Activated CD8-positive, alpha-beta memory T cell treated with anti-CD3 and anti-CD28 coated beads, Interleukin-2, amount 50 U/mL, for 24 hours (primary cell): Measurements from ENCODE around the gene ATP2A3.
"Not testable (repeated sequence)": the region's sequence is repeated elsewhere in the genome, so short reads cannot be mapped to it uniquely, and the experiment has no call there.

Experiments
- DNase-seq: peaks from one replicate; pipeline ENCODE4 v3.0.0-alpha.2; 2020; ENCODE audit errors: extremely low read depth

ATP2A3 gene

DNA sequence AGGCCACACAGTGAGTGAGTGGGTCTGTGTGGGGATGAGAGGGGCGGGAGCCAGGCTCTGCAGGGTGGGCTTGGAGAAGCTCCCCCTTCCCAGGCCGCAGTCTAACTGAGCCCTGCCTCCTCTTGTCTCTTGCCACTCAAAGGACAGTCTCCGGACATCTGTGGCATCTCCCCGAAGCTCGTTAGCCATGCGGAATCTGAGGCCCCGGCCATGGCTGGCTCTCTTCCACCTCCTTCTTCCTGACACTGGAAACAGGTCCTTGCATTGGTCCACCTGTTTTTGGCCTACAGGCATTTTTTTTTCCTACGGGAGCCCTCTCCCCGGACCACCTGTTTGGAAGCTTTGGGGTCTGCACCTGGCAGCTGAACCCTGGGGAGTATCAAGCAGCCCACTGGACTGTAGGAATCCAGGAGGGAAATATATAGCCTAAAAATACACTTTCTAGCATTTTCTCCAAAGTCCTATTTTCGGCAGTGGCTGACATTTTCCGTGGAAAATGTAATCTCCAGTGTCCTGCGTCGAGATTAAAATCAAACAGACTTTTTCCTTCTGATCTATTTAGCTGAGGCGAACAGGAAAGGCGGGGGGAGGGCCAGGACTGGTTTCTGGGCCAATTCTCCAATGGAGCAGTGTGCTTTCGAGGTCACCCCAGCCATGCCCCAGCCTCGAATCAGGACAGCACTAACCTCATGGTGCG lies 9.1 kb downstream of the ATP2A3 start:
- no peak for DNase-seq

DNA sequence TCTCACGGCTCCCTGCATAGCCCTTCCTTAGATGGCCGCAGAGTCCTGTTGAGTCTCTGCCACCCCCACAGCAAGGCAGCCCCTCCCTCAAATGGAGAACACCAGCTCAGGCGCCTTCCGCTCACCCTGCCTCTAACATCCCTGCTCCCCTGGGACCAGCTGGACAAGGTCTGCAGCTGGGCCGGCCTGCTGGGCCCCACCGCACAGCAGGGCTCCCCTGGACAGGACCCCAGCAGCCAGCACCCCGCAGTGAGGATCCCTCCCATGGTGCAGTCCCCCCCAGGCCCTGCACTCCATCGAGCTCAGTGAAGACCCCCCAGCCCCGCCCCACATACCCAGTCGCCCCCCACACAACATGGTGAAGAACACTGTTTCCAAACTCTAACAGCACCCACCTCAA lies 10.2 kb downstream of the ATP2A3 start:
- no peak for DNase-seq

DNA sequence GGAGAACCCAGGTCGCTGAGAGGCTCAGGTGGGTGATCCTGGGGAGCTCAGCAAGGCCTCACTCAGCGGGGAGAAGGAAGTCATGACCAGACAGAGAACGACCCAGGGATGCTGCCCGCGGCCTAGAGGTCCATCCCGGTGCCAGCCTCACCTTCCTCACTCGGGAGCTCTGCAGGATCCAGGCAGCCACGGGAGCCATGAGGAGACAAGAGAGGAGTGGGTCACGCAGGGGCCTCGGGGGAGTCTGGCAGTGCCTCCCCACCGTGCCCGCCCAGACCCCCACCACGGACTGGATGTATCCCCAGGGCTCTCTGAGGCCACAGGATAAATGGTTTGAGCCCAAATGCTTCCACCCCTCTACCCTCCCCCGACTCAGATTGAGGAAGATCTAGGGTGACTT lies 10.7 kb downstream of the ATP2A3 start:
- DNase-seq: no peak

DNA sequence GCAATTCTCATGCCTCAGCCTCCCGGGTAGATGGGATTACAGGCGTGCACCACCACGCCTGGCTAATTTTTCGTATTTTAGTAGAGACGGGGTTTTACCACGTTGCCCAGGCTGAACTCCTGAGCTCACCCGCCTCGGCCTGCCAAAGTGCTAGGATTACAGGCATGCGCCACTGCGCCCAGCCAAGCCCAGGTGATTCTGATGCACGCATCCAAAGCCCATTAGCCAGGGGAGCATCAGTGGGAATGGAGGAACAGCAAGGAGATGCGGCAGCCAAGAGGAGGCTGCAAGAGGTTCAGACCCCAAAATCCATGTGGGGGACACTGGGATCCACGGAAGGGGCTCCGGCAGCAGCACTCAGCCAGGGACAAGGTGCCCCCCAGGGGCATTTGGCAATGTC lies 12.1 kb downstream of the ATP2A3 start:
- DNase-seq: no peak

DNA sequence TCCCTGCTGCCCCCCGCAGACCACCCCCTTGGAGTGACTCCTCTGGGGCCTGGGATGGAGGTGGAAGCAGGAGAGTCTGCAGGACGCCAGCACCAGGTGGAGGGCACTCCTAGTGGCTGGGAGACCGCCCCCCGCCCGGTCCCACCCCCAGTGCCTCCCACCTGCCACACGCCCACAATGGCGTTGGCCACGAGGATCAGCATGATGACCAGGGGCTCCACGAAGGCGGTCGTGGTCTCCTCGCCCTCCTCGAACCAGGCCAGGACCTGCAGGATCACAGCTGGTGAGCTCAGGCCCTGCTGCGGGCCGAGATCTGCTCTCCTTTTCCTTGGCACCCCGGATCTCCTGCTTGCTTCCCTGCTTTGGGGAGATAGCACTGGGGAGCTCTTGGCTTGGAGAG lies 12.8 kb downstream of the ATP2A3 start:
- DNase-seq: no peak

DNA sequence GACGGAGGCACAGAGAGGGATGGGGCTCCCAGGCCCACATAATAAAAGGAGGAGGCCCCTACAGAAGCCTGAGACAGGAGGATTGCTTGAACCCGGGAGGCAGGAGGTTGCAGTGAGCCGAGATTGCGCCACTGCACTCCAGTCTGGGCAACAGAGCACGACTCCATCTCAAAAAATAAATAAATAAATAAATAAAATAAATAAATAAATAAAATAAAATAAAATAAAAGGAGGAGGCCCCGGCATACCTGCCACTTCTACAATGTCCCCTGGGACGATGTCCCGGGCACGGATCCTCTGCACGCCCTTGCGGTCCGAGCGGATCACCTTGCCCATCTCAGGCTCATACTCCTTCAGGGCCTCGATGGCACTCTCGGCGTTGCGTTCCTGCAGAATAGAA lies 13.2 kb downstream of the ATP2A3 start:
- no peak for DNase-seq

DNA sequence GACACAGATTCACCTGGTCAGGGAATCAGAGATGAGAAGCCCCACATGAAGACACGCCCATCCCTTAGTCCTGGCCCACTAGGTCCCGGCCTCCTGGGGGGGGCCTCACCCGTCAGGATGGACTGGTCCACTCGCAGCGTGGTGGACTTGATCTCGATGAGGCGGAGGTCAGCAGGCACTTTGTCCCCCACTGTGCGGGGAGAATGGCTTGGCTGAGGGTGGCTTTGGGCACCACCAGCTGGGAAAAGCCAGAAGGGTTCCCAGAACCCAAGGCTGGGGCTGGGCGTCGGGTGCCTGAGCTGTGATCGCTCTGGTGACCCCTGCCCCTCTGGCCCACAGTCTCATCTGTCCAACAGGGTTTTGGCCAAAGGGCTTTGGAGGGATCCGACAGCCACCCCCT lies 13.7 kb downstream of the ATP2A3 start:
- no peak for DNase-seq

DNA sequence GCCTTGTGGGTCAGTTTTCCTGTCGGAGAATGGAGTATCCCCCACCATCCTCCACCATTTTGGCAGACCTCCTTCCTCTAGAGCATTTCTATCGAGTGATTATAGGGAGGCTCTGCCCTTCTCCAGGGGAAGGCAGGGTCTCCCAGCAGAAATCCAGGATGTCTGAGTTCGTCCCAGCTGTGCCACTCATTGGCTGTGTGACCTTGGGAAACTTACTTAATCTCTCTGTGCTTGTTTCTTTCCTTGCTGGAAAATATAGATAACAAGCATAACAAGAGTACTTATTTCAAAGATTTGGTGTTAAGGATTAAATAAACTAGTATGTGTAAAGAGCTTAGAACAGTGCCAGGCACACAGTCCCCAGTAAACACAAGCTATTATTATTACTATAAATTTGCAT lies 14.8 kb downstream of the ATP2A3 start:
- no peak for DNase-seq

DNA sequence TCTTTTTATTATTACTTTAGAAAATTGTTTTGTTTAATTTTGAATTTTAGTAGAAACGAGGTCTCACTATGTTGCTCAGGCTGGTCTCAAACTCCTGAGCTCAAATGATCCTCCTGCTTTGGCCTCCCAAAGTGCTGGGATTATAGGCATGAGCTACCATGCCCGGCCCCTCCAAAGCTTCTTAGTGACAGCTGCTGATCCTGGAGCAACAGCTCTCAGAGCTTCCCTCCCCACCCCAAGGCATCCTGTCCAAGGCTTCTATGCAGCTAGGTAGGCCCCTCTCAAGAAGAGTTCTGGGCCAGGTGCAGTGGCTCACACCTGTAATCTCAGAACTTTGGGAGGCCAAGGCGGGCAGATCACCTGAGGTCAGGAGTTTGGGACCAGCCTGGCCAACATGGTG lies 15.7 kb downstream of the ATP2A3 start:
- not testable (repeated sequence) for DNase-seq

DNA sequence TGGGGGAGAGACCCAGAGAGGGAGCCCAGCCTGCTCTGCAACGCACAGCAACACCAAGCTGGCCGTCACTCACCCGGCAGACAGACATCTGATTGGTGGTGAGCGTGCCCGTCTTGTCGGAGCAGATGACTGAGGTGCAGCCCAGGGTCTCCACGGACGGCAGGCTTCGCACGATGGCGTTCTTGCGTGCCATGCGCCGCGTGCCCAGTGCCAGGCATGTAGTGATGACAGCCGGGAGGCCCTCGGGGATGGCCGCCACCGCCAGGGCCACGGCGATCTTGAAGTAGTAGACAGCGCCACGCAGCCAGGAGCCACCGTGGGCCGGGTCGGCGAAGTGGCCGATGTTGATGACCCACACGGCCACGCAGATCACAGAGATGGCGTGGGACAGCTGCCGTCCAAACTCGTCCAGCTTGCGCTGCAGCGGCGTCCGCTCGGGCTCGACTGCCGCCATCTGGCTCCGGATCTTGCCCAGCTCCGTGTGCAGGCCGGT lies 16.9 kb downstream of the ATP2A3 start:
- DNase-seq: no peak

DNA sequence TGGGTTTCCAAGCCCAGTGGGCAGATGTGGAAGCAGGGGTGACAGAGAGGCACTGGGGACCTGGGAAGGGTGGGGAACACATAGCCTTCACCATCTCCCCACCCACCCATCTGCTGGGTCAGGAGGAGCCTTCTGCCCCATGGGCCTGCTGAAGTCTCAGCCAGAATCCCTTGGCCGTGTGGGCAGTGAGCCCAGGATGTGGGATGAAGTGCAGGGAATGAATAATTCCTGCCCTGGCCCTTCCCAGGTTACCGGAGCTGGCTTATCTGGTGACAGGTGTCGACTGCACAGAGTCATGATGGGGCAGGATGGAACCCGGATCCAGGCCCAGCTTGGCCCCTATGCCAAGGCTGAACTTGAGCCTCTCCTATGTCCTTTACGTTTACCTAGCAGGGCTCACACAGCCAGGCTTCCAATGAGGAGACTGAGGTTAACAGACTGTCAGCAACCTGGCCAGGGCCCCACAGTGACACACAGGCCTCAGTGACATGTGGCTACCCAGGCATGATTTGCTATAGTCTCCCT lies 17.5 kb downstream of the ATP2A3 start:
- no peak for DNase-seq

DNA sequence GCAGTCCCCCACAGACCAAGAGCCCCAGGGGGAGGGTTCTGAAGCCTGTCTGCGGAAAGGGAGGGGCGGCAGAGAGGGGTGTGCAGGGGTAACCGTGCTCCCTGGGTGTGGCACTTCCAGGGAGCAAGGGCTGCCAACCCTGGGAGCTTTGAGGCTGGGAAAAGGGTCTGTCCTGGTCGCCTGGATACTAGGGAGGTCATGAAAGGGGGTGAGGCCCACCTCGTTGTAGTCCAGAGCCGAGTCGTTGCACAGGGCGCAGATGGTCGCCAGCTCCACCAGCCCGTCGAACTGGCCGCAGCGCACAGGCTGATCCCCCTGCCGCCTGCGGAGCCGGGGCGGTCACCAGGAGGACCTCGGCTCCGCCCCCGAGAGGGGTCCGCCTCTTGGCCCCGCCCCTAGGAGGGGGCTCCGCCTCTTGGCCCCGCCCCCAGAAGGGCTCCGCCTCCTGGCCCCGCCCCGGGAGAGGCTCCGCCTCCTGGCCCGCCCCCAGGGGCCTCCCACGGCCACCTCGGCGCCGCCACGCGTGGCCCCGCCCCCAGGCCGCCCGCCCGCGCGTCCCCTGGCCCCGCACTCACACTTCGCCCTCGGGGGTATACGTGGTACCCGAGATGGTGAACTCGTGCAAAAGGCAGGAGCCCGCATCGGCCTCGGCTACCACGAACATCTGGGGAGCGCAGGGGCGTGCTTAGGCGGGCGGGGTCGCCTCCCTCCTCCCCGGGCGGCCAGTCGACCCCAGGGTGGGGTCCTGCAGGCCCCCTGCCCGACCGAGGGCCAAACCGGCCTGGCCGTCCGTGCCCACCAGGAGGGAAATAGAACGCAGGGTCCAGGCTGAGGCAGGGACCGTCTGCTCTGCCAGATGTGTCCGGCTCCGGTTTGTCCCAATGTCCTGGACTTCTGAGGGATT lies 19.5 kb downstream of the ATP2A3 start:
- DNase-seq: no peak

DNA sequence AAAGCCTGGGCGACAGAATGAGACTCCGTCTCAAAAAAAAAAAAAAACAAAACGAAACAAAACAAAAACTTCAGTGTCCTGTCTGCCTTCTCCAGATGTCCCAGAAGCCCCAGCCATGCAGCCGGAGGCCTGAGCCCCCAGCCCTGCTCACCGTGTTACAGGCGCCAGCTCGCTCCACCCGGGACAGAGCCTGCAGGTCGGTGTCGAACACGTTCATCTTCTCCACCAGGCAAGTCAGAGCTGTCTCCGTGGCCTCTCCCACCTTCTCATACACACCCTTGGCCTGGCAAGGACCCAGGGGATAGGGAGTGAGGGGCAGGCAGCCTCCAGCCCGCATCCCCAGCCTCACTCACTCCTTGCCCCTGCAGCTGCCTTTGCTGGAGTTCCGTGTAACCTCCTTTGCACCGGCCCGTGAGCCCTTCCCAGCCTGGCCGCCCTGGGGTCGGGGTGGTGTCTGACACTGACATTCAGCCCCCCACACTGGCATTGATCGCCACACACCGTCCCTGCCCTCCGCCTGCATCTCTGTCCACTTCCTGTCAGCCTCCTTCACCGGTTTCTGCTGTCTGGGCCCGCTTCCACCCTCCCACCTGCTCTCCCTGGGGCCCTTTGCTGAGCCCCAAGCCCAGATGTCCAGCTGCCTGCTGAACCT lies 20.9 kb downstream of the ATP2A3 start:
- DNase-seq: no peak

DNA sequence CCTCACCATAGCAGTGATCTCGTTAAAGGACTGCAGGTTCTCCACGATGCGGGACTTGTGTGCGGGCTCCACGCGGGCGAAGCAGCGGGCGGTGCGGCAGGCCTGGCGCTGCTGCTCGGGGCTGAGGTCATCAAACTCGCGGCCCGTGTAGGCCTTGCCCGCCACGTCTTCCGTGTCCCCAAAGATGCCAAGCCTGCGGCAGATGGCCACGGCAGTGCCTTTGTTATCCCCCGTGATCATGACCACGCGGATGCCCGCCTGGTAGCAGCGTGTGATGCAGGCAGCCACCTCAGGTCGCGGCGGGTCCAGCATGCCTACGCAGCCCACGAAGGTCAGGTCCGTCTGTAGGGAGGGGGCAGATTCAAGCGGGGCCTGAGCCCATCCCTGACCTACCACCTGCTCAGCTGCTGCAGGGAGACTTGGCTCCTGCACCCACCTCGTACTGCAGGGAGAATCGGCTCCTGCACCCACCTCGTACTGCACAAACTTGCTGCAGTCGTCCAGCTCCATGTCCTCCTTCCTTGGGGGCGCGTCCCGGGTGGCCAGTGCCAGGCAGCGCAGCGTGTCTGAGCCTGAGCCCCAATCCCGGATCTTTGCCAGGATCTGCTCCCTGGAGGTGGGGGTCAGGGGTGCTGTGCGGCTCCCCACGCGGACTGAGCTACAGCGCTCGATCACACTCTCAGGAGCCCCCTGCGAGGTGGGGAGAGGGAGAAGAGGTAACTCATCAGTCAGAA lies 23.1 kb downstream of the ATP2A3 start:
- DNase-seq: no peak

DNA sequence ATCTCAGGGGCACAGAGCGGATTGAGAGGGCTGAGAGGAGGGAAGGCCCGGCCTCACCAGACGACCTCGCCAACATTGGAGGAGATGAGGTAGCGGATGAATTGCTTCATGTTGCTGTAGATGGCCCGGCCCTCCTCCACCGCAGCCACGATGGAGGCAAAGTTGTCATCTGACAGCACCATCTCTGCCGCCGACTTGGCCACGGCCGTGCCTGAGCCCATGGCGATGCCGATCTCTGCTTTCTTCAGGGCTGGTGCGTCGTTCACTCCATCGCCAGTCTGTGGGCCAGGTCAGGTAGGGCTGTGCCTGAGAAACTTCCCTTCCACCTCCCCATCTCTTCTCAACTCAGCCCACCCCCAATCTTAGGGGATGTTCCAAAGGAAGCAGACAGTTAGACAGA lies 26.9 kb downstream of the ATP2A3 start:
- DNase-seq: no peak

DNA sequence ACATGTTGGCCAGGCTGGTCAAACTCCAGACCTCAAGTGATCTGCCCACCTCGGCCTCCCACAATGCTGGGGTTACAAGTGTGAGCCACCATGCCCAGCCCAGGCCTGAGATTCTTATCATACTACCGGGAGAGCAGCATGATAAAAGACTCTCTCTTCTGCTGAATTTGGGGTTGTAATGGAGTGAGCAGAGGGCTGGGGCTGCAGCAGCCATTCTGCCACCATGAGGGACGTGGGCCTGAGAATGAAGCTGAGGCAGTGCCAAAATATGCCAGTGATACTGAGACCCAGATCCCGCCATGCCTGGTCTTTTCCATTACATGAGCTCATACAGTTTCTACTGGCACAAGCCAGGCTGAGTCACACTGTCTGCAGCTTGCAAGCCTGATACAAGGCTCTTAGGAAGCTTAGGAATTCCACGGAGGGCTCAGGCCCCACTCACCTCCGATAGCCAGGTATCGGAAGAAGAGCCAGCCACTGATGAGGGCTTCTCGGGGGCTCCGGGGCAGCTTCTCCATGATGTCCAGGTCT lies 28.3 kb downstream of the ATP2A3 start:
- no peak for DNase-seq

DNA sequence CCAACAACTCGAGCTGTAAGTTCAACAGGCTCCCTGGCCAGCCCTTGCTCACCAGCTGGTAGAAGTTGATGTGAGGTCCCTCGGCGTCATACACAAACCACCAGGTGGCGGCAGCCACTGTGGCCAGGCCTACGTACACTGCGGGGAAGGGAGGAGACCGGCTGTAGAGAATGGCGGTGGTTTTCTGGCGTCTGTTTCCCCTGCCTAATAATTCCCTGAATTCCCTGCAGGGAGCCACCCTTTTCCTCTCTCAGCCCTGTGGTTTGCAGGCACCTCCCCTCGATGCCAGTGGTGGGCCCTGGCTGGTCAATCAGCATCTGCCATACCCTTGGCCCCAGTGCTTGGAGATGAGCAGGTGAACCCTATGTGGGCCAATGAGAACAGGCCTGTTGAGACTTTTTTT lies 29.1 kb downstream of the ATP2A3 start:
- no peak for DNase-seq

DNA sequence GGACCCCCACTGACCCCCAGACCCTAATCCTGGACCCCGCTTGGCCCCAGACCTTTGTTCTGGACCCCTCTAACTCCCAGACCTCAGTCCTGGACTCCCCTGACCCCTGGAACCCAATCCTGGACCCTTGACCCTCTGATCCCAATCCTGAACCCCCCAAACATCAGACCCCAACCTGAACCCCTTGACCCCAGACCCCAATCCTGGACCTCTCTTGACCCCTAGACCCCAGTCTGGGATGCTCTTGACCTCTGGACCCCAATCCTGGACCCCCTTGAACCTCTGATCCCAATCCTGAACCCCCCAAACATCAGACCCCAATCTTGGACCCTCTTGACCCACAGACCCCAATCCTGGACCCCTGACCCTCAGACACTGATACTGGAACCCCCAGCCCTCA lies 34.5 kb downstream of the ATP2A3 start:
- no peak for DNase-seq

DNA sequence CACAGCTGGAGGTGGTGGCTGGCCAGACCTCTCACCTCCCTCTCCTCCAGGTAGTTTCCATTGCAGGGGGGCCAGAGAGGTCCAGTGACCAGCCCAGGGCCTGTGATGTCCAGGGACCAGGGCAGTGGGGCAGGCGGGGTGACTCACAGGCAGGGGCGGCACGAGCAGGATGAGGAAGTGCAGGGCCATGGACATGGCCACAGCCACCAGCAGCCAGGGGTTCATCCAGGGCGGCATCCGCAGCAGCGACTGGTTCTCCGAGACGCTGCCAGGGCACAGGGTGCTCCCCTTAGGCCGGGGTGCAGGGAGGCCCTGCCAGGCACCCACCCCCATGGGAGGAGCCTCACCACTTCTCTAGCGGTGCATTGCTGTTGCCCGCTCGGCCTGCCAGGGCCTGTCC lies 35.1 kb downstream of the ATP2A3 start:
- DNase-seq: no peak

DNA sequence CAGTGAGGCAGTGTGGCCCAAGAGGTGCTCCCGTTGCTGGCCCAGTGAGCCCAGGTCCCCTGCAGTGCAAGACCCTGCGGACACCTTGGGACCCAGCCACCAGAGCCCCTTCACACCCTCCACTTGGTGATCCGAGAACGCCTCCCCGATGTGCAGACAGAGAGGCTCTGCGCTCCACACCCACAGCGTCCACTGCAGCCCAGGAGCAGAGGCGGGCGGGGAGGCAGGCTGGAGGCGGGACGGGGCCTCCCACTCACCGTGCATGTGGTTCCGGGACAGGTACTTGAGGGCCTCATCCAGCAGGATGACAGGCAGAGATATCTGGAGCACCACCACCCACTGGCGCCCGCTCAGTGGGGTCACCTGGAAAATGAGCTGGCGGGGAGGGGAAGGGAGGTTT lies 35.8 kb downstream of the ATP2A3 start:
- no peak for DNase-seq

DNA sequence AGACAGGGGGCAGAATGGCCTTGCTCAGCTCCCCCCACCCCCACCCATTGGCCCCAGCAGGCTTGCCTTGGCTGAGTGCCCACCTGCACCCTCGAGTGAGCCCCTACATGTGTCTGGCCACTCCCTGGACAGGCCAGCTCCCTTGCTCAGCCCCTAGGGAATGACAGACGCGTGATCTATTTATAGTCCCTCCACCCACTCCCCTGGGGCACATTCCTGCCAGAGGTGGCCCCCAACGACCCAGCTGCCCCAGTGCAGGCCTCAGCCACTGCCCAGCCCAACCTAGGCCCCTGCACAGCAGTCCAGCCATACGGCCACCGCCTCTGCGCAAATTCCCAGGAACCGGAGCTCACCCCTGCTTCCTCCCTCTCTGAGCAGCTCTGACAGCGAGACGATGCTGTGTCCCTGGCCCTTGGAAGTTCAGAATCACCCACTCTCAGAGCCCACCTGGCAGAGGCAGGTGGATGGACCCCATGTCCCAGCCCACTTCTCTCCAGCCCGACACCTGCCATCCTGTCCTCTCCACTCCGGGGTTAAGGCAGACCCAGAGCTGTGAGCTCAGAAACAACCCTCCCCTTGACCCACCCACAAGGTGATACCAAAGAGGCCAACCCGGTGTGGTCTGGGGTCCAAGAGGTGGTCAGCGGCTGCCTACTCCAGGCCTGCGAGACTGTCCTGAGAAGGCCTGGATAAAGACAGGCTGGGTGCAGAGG lies 36.5 kb downstream of the ATP2A3 start:
- no peak for DNase-seq
